GM15510 (cell line): ENCODE data around the gene KDM5A.

Experiments
- POLR2A ChIP-seq: IDR thresholded peaks from 3 replicates; pipeline ENCODE4 v1.6.1; 2011; ENCODE audit warnings: borderline replicate concordance; ENCODE audit not compliant: insufficient read length; ENCODE audit errors: extremely low read depth

The KDM5A gene

DNA sequence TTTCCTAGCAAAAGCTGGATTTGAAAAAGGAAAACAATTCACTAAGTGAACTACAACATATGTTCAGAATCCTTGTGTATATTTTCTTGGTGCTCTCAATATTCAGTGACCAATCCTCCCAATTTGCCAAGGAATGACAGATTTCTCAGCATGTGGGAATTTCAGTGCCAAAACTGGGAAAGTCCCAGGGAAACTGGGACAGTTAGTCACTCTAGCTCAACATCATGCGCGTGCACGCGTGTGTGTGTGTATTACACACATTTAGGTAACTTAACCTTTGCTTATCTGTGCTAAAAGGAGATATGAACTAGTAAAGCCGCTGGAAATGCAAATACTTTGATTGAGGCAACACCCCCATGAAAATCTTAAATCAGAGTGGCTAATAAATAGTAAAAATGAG is 100.4 kb downstream of the KDM5A start:
- no peak for TF ChIP-seq POLR2A

DNA sequence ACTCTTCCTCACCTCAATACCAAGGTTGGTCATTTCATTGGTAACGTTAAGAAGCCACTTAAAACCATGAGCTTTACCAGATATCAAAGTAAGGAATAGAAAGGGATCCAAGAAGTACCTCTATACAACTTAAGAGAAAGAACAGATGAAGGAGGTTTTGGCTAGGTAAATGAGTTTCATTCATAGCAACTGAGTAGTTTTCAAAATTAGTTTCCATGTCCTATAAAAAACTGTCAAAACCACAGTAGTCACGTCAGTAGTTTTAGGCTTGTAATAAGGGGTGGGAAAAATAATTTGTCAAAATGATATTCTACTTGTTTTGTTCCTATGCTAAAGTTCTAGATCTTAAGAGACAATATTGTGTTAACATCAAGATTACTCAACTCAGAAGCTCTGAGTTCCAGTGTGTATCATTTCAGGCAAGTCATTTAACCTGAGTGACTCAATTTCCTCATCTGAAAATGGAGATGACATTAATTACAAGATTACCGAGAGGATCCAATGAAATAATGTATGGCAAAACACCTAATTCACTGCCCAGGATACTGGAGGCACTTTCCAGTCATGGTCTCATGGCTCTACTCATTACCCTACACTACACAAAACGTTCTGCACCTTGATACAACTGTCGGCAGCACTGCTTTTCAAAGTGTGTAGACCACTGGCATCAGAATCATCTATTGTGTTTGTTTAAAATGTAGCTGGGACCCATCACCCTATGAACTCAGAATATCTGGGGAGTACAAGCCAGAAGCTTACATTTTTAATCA is 102.4 kb downstream of the KDM5A start:
- TF ChIP-seq POLR2A: no peak

DNA sequence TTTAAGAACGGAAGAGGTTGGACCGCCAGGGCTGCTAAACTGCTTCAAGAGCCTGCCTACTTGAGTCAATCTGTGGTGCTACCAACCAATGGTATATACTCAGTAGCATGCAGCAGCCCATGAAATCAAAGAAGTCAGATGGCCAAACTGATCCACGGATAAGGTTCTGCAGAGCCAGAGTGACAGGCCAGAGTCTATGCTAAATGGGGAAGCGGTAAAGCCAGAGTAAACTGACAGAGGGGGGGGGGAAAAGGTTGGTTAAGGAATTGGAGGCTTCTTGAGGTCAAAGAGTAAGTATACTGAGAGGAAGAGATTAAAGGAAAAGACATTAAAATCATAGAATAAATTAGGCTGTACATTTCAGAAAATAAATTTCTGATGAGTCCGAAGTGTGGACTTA is 111.1 kb downstream of the KDM5A start:
- no peak for TF ChIP-seq POLR2A

DNA sequence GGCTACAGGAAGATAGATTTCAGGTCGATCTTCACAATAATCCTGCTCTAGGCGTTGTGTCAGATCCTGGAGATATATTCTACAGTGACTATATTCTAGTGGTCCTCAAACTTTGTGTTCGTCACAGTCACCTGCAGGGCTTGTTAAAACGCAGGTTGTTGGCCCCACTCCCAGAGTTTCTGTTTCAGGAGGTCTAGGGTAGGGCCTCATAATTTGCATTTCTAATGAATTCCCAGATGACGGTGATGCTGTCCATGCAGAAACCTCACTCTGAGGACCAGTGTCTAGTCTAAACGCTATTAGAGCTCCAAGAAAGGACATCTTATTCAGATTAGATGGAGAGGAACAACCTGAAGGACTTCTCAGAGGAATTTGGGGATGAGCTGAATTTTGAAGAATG is 113.3 kb downstream of the KDM5A start:
- TF ChIP-seq POLR2A: no peak

DNA sequence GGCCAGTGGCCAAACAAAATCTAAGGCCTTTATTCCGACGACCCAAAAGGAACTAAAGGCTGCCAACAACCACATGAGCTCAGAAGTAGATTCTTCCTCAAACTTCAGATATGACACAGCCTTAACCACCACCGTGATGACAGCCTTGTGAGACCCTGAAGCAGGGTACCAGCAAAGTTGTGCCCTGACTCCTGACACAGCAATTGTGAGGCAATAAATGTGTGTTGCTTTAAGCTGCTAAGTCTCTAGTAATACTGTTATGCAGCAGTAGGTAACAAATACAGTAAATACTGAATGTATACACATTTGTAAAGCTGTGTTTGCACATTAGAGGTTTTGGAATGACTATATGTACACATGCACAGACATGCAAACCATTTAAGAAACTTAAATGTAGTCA is 115.7 kb downstream of the KDM5A start:
- TF ChIP-seq POLR2A: no peak

DNA sequence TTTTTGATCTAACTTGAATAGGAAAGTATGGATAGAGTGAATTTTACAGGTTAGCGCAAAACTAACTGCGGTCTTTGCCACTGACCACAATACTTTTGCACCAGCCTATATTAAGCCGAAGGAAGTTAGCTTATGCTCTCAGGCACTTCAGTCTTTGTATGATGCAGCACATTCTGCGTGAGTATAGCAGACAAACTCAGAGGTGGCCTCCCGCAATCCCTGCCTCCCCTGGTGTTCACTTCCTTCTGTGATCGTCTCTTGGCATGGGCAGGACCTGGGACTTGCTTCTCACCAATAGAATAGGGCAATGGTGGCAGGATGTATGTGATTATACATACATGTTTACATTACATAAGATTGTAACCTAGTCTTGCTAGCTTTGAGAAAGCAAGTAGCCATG is 116.2 kb downstream of the KDM5A start:
- no peak for TF ChIP-seq POLR2A

DNA sequence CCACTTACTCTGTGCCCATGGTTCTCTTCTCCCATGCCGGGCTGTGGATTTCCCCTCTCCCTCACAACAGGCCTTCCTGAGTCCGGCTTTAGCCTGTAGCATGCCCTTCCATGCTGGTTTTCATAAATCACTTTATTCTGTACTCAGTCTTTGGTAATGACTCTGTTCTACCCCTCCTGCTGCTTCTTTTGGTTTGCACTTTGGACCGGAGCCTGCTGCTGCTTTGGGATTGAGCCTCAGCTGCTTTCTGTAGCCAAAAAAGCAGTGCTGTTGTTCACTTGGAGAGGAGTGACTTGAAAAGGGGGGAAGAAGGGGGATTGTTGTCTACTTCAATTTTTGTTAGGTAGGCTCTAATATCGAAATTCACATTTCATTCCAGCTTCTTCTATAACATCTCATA is 118.0 kb downstream of the KDM5A start:
- no peak for TF ChIP-seq POLR2A

DNA sequence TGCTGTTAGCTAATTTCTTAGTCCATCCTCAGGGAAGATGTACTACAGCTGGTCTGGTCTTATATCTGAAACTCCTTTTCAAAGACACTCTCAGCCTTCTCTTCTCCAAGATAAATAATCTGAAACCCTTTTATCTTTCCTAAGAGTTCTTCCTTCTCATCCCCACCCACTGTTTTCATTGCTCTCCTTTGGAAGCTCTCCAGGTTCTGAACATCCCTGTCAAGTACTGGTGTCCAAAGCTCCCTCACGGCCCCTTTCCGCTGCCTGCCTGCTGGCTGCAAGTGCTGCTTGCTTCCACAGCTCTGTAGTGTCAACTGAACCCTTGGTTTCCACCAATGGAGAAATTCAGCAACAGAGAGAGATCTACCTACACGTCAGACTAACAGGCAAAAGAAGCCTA is 119.9 kb downstream of the KDM5A start:
- no peak for TF ChIP-seq POLR2A

DNA sequence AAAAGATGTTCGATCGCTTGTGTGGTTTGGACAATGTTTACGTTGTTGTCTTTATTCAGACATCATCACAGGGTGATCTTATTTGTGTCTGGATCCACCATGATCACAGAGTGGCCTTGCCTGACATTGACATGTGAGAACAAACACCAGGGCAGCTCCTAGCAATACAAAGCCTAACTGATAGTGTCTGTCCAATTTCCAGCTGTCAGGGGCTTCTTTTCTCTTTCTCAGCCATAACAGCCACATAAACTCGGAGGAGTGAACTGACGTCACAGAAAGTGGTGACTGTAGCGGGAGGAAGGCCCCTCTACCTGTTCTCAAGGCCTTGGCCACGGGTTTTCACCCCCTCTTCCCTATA is 120.7 kb downstream of the KDM5A start:
- TF ChIP-seq POLR2A: no peak

DNA sequence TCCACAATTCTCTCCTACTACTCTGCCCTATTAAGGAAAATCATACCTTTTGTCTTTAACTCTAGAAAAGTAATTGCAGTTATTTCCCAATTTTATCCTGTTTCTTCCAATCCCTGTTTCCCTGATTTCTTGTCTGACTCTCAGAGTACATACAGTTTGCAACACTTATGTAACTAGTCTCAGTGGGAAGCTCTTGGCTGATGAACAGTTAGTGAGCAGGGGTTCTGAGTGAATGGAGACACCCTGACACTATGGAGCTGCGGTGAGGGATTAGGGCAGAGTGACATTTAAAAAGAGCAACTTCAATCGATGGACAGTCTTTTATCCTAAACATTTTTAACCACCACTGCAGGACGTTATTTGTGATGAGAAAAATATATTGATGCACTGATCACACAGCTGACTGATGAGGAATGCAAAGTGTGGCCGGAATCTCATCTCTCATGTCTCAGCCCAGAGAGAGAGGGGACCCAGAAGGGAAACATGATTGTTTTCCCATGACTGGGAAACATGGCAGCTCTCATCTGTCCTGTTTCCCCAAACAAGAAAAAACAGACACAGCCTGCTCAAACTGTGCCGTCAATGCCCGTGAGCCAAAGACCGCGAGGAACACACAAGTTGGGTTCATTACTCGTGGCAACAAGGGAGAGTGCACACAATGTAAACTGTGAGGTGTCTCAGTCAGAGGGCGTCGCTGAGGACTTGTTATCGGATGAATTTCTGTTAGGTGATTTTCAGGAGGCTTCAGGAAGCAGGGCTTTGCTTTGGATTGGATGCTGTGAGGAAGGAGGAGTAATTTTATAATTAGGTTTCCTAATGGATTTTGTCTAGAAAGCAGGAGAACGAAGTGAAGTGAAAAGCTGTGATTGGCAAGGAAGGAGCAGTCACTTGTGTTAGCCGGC is 121.3 kb downstream of the KDM5A start:
- no peak for TF ChIP-seq POLR2A

DNA sequence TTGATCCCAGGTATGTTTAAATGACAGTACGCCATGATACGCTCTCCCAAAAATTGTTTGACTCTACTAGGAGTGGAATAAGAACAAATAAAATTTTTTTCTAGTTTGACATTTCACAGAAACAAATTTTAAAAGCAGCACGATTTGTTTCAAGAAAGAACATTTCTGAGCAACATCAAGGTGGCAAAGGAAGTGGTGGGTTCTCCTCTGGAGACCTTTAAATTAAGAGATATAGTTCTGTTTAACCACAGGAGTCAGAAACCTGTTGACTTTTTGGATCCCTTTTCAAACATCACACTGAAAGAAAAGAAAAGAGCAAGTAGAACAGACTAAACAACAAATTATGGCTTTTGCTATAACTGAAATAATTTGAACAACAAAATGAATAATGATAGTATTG is 124.0 kb downstream of the KDM5A start:
- TF ChIP-seq POLR2A: no peak

DNA sequence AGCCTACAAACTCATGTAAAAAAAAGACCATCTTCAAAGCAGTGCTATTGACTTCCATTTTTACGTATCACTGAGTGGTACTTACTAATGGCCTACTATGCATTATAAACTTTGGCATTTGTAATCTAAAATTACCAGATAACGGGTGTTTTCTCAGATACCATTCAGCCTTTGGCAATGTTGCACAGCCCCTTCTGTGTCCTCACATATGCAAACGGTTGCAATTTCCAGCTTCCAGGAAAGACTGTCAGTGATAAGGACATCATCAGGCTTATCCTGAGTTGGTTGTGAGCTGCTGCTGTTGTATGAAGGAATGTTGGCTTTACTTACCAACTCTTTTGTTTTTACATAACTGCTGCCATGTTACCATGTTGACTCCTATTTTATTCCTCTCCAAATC is 124.9 kb downstream of the KDM5A start:
- TF ChIP-seq POLR2A: no peak

DNA sequence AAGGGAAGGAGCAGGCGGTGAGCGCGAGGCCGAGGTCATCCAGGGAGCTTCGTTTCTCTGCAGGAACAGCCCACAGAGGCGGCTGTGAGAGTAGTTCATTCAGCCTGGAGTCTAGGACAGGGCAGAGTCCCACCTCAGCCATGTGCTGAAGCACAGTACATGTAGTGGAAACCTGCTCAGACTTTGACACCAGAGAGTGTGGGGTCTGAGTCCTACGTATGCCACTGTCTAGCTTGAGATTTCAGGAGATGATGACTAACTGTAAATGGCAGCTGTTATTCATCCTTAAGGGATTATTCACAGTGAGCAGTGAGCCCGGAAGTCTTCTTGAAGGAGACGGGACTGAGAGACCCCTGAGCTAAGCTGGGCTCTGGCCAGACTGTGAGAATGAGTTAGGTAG is 125.5 kb downstream of the KDM5A start:
- no peak for TF ChIP-seq POLR2A

DNA sequence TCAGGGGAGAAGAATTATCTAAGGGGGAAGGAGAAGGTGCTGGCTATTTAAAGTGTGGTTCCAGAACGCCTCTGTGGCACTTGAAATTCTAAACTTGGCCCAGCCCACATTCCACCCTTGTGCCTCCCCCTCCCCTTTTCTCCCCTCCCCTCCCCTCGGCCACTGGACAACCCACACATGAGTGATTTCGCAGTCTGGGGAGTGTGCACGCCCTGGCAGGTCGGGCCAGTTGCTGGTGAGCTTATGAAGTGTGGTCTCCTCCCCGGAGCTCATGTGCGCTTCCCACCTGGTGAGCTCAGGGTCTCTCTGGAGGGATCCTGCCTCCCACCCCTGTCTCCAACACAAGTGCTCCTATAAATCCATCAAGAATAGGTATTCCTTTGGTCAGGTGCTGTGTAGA is 126.3 kb downstream of the KDM5A start, which contains the start of gene SLC6A13:
Gene SLC6A13 (minus strand): TSS at position 20 of the 400 bp plus-strand sequence. CDS start 2,784 bp downstream, outside the sequence.
- no peak for TF ChIP-seq POLR2A

DNA sequence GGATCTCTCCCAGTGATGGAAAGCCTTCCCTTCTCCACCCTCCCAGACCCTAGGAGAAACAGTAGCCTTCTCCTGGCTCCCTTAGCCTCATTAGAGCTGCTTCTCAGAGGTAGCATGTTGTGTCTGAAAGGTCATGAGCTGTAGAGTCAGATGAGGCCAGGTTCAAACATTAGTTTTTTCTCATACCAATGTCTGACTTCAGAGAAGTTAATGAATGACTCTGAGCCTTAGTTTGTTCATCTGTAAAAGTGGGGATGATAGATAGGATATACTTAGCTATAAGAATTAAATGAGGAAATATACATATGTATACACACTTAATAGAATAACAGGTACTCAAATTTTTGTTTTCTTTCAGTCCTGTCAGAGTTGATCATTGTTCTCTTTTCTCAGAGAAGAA is 127.0 kb downstream of the KDM5A start:
- TF ChIP-seq POLR2A: no peak
